D341Med (cell line): ENCODE data around the gene TARM1.
"Not testable (repeated sequence)": the region's sequence is repeated elsewhere in the genome, so short reads cannot be mapped to it uniquely, and the experiment has no call there.

Source experiments
- DNase-seq: peaks from one replicate; pipeline ENCODE4 v3.0.0; 2012; ENCODE audit warnings: low spot score

Gene TARM1

GRCh38 chr19:54099903-54100255 is 18.7 kb upstream of the TARM1 start:
- not testable (repeated sequence) for DNase-seq

- no peak for DNase-seq
Measured at GRCh38 chr19:54099190-54099902, 18.2 kb upstream of the TARM1 start.

GRCh38 chr19:54096617-54097106 is 15.5 kb upstream of the TARM1 start:
- DNase-seq, result no peak

GRCh38 chr19:54095859-54096616 is 14.9 kb upstream of the TARM1 start:
- DNase-seq, result peak; percentile 77

- no peak for DNase-seq
Measured at GRCh38 chr19:54095136-54095858, 14.1 kb upstream of the TARM1 start.

- no peak for DNase-seq
Measured at GRCh38 chr19:54094426-54095000, 13.3 kb upstream of the TARM1 start.

- DNase-seq, result no peak
Measured at GRCh38 chr19:54084410-54084809, 3.2 kb upstream of the TARM1 start.

- DNase-seq, result no peak
Measured at GRCh38 chr19:54077334-54077733, 3.8 kb downstream of the TARM1 start.

- no peak for DNase-seq
Measured at GRCh38 chr19:54074851-54075250, 6.3 kb downstream of the TARM1 start.

- no peak for DNase-seq
Measured at GRCh38 chr19:54073829-54074228, 7.3 kb downstream of the TARM1 start.

GRCh38 chr19:54069470-54069869 is 11.7 kb downstream of the TARM1 start:
- no peak for DNase-seq

- DNase-seq, result no peak
Measured at GRCh38 chr19:54063350-54064116, 17.6 kb downstream of the TARM1 start, which contains the start of gene VSTM1. VSTM1 (minus strand) TSS chr19:54063897; CDS start chr19:54063777, 120 bp downstream.

- no peak for DNase-seq
Measured at GRCh38 chr19:54062643-54063042, 18.5 kb downstream of the TARM1 start.

- DNase-seq, result no peak
Measured at GRCh38 chr19:54047616-54048015, 33.5 kb downstream of the TARM1 start.

GRCh38 chr19:54045771-54046170 is 35.4 kb downstream of the TARM1 start:
- no peak for DNase-seq

- no peak for DNase-seq
Measured at GRCh38 chr19:54042989-54043388, 38.2 kb downstream of the TARM1 start.

- DNase-seq, result no peak
Measured at GRCh38 chr19:54041969-54042606, 39.1 kb downstream of the TARM1 start.

GRCh38 chr19:54040003-54040402 is 41.2 kb downstream of the TARM1 start:
- no peak for DNase-seq

- DNase-seq, result not testable (repeated sequence)
Measured at GRCh38 chr19:54036542-54036941, 44.6 kb downstream of the TARM1 start.

GRCh38 chr19:54035215-54036178 is 45.7 kb downstream of the TARM1 start:
- DNase-seq, result no peak
